Measurements from ENCODE around the gene UBE2R2.
"Not testable (repeated sequence)": the region's sequence is repeated elsewhere in the genome, so short reads cannot be mapped to it uniquely, and the experiment has no call there.

UBE2R2 gene

DNA sequence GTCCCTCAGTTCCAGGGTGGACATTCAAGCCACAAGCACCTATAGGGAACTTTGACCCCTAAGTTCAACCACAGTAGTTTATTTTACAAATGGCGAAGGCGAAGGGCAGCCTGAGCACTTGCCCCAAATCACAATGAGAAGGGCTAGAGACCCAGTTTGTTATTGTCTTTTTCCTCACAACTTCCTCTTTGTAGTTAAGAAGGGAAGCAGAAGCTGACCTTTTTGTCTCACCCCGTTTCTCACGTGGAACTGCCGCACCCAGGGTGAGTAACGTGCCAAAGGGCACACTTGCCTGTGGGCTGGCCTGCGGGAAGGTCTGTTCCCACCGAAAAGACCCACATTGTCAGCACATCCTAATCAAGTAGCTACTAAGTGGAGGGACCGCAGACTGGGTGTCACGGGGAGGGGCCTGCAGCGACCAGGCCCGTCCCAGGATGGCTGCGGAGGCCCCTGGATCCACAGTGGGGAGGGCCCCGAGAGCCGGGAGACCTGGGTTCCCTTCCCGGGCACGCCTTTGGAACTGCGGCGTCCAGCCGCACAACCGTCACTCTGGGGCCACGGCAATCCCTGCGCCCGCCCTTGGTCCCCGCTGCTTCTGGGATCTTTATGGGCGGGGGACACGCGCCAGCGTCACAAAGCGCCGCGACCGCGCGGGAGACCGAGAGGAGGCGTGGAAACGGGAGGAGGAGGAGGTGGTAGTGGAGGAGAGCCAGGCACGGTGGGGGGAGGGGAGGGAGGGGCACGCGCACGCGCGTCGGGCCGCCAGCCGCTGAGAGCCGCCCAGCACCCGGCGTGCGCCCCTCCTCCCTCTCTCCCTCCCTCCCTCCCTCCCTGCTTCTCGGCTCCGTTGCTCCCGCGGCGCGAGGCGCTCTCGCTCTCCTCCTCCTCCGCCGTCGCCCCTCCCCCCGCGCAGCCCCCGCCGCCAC is at the start of gene UBE2R2:
Gene UBE2R2 (plus strand): TSS at position 834 of the 926 bp plus-strand sequence. CDS start 598 bp downstream, outside the sequence.
- DNase-seq: peak; percentile 97

- not testable (repeated sequence) for DNase-seq
Observed at GRCh38 chr9:33770156-33770880, 46.6 kb upstream of the UBE2R2 start.

- not testable (repeated sequence) for DNase-seq
Observed at GRCh38 chr9:33773135-33773534, 43.8 kb upstream of the UBE2R2 start.

DNA sequence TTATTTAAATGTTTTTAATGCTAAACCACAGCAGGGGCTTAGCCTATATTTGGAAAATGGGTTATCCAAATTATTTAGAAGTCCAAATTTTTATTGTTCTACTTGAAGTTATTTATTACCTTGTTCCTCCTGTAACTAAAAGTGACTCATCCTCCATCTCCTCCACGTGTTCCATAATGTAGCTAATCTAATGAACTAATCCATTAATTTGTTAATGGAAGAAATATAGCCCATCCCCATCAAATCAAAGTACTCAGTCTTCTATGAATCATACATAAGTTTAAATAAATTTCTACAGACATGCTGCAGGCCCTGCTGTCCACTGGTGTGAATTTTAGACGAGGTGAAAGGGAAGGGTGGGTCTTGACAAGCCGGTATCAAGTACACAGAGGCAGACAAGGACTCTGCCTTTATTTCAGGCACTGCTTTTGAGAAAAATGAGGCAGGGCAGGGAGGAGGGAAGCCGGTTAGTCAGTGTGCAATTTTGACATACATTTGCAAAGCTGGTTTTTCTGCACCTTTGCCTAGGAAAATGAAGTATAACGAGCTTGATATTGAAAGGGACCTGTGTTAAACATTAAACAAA is 42.8 kb upstream of the UBE2R2 start:
- not testable (repeated sequence) for DNase-seq

- DNase-seq: no peak
Observed at GRCh38 chr9:33776578-33776977, 40.4 kb upstream of the UBE2R2 start.

- DNase-seq: peak; percentile 77
Observed at GRCh38 chr9:33778700-33779351, 38.1 kb upstream of the UBE2R2 start.

GRCh38 chr9:33780276-33780675 is 36.7 kb upstream of the UBE2R2 start:
- DNase-seq: no peak

- no peak for DNase-seq
Observed at GRCh38 chr9:33781736-33782135, 35.2 kb upstream of the UBE2R2 start.

- DNase-seq: peak; percentile 21
Observed at GRCh38 chr9:33782395-33783152, 34.4 kb upstream of the UBE2R2 start.

GRCh38 chr9:33785914-33786313 is 31.0 kb upstream of the UBE2R2 start:
- peak; percentile 45 for DNase-seq

GRCh38 chr9:33786681-33787080 is 30.3 kb upstream of the UBE2R2 start:
- DNase-seq: no peak

DNA sequence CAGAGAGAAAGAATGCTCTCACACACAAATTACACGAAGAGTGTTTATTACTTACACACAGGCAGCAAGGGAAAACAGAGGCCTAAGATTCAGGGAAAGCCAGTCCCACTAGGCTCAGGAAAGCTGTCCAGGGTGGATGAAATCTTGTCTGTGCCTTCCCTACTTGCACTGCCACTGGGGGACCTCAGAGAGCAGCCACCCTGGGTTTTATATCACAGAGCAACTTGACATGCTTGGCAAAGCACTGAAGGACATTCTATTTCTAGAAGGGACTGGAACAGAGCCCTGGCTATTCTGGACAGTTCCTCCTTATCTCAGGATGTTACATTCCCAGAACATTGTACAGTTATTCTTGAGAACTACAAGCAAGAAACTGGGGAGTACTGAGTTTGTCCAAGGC is 29.1 kb upstream of the UBE2R2 start:
- no peak for DNase-seq

- DNase-seq: not testable (repeated sequence)
Observed at GRCh38 chr9:33789429-33789828, 27.5 kb upstream of the UBE2R2 start.

DNA sequence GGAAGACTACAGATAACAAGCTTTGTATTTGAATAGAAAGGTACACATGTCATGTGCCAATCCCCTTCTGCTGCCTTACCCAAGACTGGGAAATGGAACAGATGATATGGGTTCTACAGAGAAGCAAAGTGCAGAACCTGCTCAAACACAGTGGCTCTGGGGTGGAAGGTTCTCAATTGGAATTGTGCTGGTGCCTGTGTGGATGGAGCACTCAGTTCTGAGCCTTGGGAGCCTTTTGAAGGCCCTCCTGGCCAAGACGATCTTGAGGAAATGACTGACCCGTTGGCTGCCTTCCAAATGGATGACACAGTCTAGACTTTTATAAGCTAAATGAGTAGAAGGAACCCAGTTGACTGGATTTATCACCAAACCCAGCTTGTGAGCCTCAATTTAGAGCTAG is 25.8 kb upstream of the UBE2R2 start:
- DNase-seq: peak; percentile 55

DNA sequence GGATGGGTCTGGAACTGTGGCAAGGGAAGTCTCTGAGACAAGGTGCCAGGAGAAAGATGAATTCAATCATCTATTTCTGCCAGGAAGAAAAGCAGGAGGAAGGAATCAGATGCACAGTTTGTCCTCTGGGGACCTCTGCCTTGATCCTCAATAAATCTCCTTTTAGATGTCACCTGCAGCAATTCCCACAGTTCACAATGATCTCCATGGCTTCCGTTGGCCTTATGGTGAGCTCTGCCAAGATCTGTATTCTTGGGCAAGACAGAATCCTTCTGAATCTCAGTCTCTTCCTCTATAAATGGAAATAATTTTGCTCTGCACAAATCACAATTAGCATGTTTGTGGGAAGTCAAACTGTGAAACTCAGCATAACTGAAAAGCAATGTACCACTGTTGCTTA is 23.5 kb upstream of the UBE2R2 start:
- not testable (repeated sequence) for DNase-seq

GRCh38 chr9:33794560-33794959 is 22.4 kb upstream of the UBE2R2 start:
- no peak for DNase-seq

- DNase-seq: no peak
Observed at GRCh38 chr9:33795281-33795680, 21.7 kb upstream of the UBE2R2 start, which contains the start of gene PRSS3. TSS of gene PRSS3 (plus strand) at chr9:33795561. CDS start at chr9:33795574, 13 bp downstream.

DNA sequence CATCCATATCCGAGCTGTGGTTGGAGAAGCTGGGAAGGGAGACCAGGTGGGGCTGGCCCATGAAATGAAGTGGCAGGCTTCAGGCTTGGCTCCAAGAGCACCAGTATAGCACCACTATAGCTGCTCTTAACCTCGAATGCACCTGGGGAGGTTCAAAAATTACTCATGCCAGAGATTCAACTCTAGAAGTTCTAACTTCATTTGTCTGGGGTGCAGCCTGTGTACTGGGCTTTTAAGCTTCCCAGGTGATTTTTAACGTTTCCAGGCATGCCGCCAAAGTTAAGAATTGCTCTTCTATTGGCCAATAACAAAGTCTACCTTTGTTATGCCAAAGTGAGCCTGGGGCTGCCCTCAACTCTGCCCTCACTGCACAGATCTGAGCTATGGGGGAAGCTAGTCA is 21.1 kb upstream of the UBE2R2 start:
- no peak for DNase-seq

- DNase-seq: not testable (repeated sequence)
Observed at GRCh38 chr9:33796679-33797078, 20.3 kb upstream of the UBE2R2 start.

DNA sequence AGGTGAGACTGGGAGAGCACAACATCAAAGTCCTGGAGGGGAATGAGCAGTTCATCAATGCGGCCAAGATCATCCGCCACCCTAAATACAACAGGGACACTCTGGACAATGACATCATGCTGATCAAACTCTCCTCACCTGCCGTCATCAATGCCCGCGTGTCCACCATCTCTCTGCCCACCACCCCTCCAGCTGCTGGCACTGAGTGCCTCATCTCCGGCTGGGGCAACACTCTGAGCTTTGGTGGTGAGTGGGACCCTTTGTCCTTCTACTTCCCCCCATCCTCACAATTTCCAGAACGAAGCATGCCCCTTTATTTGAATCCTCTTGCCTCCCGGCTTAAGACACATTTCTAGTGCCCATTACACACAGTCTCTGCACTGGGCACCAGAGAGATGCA is 19.1 kb upstream of the UBE2R2 start:
- no peak for DNase-seq

DNA sequence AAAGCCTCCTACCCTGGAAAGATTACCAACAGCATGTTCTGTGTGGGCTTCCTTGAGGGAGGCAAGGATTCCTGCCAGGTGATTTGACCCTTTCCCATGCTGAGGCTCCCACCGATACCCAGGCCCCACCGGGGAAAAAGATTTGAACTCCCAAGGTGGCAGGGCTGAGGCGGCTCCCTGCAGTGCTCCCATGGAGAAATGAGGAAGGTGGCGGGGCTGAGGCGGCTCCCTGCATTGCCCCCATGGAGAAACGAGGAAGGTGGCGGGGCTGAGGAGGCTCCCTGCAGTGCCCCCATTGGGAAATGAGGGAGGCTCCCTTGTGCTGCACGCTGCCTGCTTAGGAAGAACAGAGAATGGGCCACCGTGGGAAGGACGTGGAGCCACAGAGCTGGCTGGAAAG is 18.4 kb upstream of the UBE2R2 start:
- no peak for DNase-seq
